OCI-LY1 (cell line): Measurements from ENCODE around the gene SORT1.

Experiments
- CTCF ChIP-seq: fragments of 200-600 bp; sonication (generic), shearing (Covaris generic); IDR thresholded peaks from 2 replicates; pipeline ENCODE4 v1.5.1; 2017; ENCODE audit warnings: mild to moderate bottlenecking, antibody characterized with exemption, low read length, moderate library complexity, mixed read lengths
- EZH2 ChIP-seq: fragments of 200-600 bp; sonication (generic), shearing (Covaris generic); IDR thresholded peaks from 2 replicates; pipeline ENCODE4 v1.8.0; 2017; ENCODE audit warnings: borderline replicate concordance, mixed run types, mild to moderate bottlenecking, antibody characterized with exemption, low read length, moderate library complexity, mixed read lengths

- TF ChIP-seq CTCF: no peak
- TF ChIP-seq EZH2: no peak
These were observed 34.6 kb upstream of the SORT1 start for GRCh38 chr1:109432336-109432735.
